ENCODE results near the gene MPC2. TPM values are rescaled to one million over a fixed set of nuclear protein-coding genes. Genes with fewer than 3 reads are reported as not detected.

The MPC2 gene
- total RNA-seq, 1 donor from 2014 or later = 28.6 TPM

DNA sequence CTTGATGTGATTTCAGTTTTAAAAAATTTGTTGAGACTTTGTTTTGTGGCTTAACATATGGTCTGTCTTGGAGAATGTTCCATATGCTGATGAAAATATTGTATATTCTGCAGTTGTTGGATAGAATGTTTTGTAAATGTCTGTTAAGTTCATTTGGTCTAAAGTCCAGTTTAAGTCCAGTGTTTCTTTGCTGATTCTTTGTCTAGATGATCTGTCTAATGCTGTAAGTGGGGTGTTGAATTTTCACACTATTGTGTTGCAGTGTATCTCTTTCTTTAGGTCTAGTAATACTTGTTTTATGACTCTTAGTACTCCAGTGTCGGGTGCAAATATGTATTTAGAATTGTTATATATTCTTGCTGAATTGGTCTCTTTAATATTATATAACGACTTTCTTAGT is 10.9 kb upstream of the MPC2 start:
- no peak for ATAC-seq (ENCODE audit: low read depth)
- ChIA-PET CTCF (no interaction called here), POLR2A (no interaction called here)
- peaks cover 2% of the 10 kb centered on the region for H3K9me3 Mint-ChIP-seq
- TF ChIP-seq CTCF (IDR thresholded peaks at IDR 0.05) = no peak
- H3K27ac Mint-ChIP-seq = no peak overlapping the region
- peaks cover 20% of the 10 kb centered on the region for H3K4me1 Mint-ChIP-seq
- H3K36me3 Mint-ChIP-seq (ENCODE audit: low read depth) = peaks cover 19% of the 10 kb centered on the region
- DNase-seq = no peak
- no peak overlapping the region for H3K4me3 Mint-ChIP-seq
- no peaks in the 10 kb centered on the region for H3K27me3 Mint-ChIP-seq
- intact Hi-C loops (cut with micrococcal nuclease) = no loop called here

DNA sequence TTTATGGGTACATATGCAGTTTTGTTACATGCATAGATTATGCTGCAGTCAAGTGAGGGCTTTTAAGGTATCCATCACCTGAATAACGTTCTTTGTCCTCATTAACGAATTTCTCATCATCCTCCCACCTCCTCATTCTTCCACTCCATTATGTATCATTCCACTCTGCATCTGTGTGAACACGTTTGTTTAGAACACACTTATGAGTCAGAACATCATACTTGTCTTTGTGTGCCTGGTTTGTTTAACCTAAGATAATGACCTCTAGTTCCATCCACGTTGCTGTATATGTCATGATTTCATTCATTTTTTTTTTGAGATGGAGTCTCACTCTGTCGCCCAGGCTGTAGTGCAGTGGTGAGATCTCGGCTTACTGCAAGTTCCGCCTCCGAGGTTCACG is 6.7 kb upstream of the MPC2 start:
- no peak for DNase-seq
- intact Hi-C loops (cut with micrococcal nuclease) = no loop called here
- H3K36me3 Mint-ChIP-seq (ENCODE audit: low read depth) = peaks cover 8% of the 10 kb centered on the region
- peaks cover 2% of the 10 kb centered on the region for H3K9me3 Mint-ChIP-seq
- H3K27ac Mint-ChIP-seq = no peak overlapping the region
- TF ChIP-seq CTCF (IDR thresholded peaks at IDR 0.05) = no peak
- ChIA-PET POLR2A (no interaction called here), CTCF (no interaction called here)
- H3K4me1 Mint-ChIP-seq = peaks cover 21% of the 10 kb centered on the region
- H3K4me3 Mint-ChIP-seq = no peak overlapping the region
- H3K27me3 Mint-ChIP-seq = no peaks in the 10 kb centered on the region
- no peak for ATAC-seq (ENCODE audit: low read depth)

DNA sequence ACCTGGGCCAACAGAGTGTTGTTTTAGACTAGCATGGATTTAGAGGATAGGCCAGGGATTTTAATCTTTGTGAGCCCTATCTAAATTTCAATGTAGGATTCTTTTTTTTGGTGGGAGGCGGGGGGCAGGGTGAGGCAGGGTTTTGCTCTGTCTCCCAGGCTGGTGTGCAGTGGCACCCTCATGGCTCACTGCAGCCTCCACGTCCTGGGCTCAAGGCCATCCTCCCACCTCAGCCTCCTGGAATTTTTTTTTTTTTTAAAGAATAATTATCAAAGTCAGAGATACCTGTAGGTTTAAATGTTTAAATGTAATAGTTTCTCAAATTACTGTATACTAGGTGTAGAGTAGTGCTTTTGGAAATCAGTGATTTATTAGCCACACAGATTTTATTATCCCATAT is 3.4 kb upstream of the MPC2 start:
- ATAC-seq (ENCODE audit: low read depth) (no peak), DNase-seq (no peak)
- Mint-ChIP-seq H3K27me3 (no peaks in the 10 kb centered on the region), H3K4me3 (no peak overlapping the region), H3K9me3 (peaks cover 2% of the 10 kb centered on the region), H3K27ac (no peak overlapping the region), H3K4me1 (peaks cover 16% of the 10 kb centered on the region), H3K36me3 (ENCODE audit: low read depth) (peaks cover 18% of the 10 kb centered on the region)
- POLR2A ChIA-PET = no interaction called here
- intact Hi-C loops (cut with micrococcal nuclease) = no loop called here
- CTCF ChIA-PET = no interaction called here
- no peak for TF ChIP-seq CTCF (IDR thresholded peaks at IDR 0.05)

DNA sequence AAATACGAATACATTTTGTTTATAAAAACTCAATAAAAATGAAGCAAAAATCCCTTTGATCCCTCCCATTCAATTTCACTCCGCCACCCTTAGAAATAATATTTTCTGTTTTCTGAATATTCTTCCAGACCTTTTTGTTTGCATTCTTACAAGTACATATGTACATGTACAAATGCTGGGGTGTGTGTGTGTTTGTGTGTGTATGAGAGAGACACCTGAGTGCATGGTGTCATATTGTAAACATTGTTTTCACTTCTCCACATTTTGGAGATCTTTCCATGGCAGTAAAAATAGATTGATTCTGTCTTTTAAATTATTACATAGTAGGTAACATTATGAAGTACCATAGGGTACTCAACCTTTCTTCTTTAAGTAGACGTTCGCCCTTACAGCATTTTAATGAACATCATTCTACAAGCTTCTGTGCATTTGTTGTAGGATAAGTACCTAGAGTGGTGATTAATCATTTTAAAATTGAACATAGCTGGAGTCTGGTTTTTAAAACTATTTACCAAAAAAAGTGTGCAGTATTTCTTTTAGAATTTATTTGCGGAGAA is 1.3 kb upstream of the MPC2 start:
- ATAC-seq (ENCODE audit: low read depth) (no peak), DNase-seq (no peak)
- no peaks in the 10 kb centered on the region for H3K9me3 Mint-ChIP-seq
- peak overlapping the region; percentile 100 for H3K27ac Mint-ChIP-seq
- TF ChIP-seq CTCF (IDR thresholded peaks at IDR 0.05) = no peak
- H3K36me3 Mint-ChIP-seq (ENCODE audit: low read depth) = peaks cover 13% of the 10 kb centered on the region
- POLR2A ChIA-PET = interaction anchor here (0.7 to 2.8 kb wide), 3 partner anchors 223 to 718 kb away, joined by 3 to 21 read pairs (median 16); partner anchors contain the start of gene POU2F1
- H3K4me1 Mint-ChIP-seq = peaks cover 31% of the 10 kb centered on the region
- no peaks in the 10 kb centered on the region for H3K27me3 Mint-ChIP-seq
- CTCF ChIA-PET = no interaction called here
- intact Hi-C loops (cut with micrococcal nuclease) = loop anchor here (5.0 to 10.0 kb wide), 7 partner anchors 144 to 1771 kb away; partner anchors contain the start of genes ATP1B1, FAM78B and SLC19A2
- peak overlapping the region; percentile 88 for H3K4me3 Mint-ChIP-seq

DNA sequence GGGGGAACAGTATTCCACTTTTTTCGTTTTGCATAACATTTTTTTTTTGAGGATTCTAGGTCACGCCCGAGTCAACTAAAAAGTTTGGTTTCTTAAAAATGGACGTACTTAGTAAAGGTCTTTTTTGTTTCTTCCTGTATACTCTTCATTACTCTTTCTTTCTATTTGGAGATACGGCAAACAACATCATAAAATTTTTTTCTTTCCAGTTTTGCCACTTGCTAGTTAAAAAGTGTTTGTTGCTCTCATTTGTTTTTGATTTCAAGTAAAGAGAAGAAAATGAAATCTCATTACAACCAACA is 788 bp upstream of the MPC2 start:
- ATAC-seq (ENCODE audit: low read depth) (no peak), DNase-seq (no peak)
- intact Hi-C loops (cut with micrococcal nuclease) = loop anchor here (1.0 to 10.0 kb wide), 13 partner anchors 135 to 1955 kb away; partner anchors contain the start of genes ATP1B1, CREG1, FAM78B and GPR161
- Mint-ChIP-seq H3K4me3 (peak overlapping the region; percentile 88), H3K4me1 (peaks cover 34% of the 10 kb centered on the region), H3K36me3 (ENCODE audit: low read depth) (peaks cover 13% of the 10 kb centered on the region), H3K27ac (peak overlapping the region; percentile 100), H3K27me3 (no peaks in the 10 kb centered on the region), H3K9me3 (no peaks in the 10 kb centered on the region)
- no peak for TF ChIP-seq CTCF (IDR thresholded peaks at IDR 0.05)
- ChIA-PET POLR2A (interaction anchor here (0.6 to 2.8 kb wide), 7 partner anchors 20 to 718 kb away, joined by 4 to 21 read pairs (median 9); partner anchors contain the start of genes POU2F1 and SFT2D2), CTCF (interaction anchor here (1.8 kb wide), 1 partner anchor 145 kb away, joined by 6 read pairs; no protein-coding TSS in a partner anchor)

All from activated B cell treated with CpG ODN at 0.5 μM for 24 hours (primary cell).